Inferior parietal cortex (tissue), 1 donor: ENCODE results near the gene GSC2.

Experiments
- DNase-seq: peaks from one replicate; pipeline ENCODE4 v3.0.0-alpha.2; 2016; ENCODE audit errors: extremely low spot score

The GSC2 gene

DNA sequence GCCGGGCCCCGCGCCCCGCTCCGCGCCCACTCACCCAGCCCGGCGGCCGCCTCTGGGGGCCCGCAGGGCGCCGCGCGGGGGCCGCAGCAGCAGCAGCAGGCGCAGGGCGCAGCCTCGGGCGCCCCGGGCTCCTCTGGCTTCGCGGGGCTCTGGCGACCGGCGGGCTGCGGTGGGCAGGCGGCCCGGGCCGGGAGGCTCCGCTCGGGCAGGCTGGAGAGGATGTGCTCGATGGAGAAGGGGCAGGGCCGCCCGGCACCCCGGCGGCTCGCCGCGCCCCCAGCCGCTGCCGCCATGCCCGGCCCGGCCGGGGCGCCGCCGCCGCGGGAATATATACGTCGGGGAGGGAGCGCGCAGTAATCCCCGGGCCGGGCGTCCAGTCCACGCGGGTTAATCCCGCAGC lies at the start of gene GSC2:
Gene GSC2 (minus strand): TSS at position 302 of the 400 bp plus-strand sequence. CDS start 9 bp downstream, at position 293.
- DNase-seq = no peak

GRCh38 chr22:19199479-19199878 lies 49.4 kb upstream of the GSC2 start:
- DNase-seq = no peak

DNA sequence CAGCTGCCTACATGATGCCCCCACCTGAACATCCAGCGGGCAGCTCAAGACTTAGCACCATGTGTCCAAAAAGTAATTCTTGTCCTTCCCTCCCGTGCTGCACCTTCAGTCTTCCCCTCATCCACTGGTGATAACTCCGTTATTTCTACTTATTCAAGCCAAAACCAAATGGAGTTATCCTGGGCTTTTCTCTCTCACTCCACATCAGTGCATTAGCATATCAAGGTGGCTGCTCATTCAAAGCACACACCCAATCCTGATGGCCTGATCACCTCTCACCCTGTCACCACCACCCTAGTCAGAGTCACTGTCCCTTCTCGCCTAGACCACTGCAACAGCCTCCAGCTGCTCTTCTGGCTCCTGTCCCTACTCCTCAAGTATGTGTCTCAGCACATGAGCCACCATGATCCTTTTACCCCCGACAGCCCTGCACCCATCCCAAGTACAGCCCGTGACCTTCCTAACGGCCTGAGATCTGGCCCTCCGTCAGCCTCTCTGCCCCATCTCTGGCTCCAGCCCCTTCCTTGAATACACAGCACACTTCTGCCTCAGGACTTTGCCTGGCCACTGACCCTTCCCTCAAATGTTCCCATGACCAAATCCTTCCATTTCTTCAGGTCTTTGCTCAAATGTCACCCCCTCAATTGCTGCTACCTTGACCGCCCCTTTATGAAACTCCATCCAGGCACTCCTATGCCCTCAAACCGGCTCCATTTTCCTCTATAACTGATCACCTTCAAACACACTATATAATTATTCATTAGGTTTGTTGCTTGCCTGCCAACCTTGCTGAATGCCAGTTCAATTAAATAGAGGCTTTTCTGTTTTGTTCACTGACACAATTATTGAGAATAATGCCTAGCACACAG lies 48.1 kb upstream of the GSC2 start:
- no peak for DNase-seq

GRCh38 chr22:19196841-19197612 lies 46.9 kb upstream of the GSC2 start:
- no peak for DNase-seq

- DNase-seq = no peak
These were observed 46.0 kb upstream of the GSC2 start for GRCh38 chr22:19195796-19196731.

- no peak for DNase-seq
These were observed 44.9 kb upstream of the GSC2 start for GRCh38 chr22:19194766-19195536.

DNA sequence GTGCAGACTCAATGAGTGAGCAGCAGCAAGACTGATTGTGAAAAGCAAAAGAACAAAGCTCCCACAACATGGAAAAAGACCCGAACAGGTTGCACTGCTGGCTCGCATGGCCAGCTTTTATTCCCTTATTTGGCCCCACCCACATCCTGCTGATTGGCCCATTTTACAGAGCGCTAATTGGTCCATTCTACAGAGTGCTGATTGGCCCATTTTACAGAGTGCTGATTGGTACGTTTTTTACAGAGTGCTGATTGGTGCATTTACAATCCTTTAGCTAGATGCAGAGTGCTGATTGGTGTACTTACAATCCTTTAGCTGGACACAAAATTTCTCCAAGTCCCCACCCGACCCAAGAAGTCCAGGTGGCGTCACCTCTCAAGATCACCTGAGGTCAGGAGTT lies 43.8 kb upstream of the GSC2 start:
- no peak for DNase-seq

GRCh38 chr22:19187716-19188563 lies 37.8 kb upstream of the GSC2 start:
- no peak for DNase-seq

GRCh38 chr22:19184276-19184997 lies 34.3 kb upstream of the GSC2 start:
- no peak for DNase-seq

DNA sequence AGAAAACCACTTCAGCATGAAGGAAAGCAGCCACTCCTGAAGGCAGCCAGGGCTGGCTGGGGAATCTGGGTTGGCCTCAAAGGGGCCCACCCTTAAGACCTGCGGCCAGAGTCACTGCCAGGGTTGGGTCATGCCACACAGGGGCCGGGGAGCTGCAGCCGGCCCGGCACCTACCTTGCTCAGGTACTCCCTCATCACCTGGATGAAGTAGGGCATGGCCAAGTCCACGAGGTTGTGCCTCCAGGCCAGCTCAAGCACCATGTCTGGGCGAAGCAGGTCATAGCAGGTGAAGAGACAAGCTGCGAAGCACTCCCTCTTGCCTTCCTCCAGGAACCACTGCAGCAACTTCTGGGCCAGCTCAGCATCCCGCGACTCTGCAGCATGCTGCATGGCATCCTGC lies 33.1 kb upstream of the GSC2 start:
- no peak for DNase-seq

DNA sequence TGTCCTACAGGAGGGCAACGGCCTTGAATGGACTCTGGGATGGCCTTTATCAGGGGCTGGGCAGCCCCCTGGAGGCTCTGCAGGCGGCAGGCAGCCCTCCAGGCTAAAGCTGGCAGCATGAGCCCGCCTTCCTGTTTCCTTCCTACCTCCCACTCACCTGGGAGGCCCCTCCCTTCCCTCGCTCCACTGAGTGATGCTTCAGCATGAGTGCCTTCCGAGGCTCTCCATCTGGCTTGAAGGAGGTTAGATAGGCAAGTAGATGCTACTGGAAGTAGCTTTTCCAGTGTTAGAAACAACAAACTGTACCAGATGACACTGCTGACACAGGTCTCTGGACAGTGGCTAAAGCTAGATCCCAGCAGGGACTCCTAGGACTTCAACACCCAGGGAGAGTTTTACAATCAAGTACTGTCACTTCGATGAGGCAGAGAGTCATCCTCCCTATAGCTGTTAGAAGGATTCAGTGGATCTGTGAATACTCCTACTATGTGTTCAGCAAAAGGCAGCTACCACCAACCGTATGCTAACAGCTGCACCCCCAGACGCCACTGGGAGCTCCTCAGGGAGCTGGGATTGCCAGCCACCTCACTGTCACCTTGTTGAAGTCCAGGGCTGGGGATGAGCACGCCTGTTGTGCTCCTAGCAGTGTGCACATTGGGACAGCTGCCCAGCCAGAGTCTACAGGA lies 32.5 kb upstream of the GSC2 start:
- DNase-seq = no peak

DNA sequence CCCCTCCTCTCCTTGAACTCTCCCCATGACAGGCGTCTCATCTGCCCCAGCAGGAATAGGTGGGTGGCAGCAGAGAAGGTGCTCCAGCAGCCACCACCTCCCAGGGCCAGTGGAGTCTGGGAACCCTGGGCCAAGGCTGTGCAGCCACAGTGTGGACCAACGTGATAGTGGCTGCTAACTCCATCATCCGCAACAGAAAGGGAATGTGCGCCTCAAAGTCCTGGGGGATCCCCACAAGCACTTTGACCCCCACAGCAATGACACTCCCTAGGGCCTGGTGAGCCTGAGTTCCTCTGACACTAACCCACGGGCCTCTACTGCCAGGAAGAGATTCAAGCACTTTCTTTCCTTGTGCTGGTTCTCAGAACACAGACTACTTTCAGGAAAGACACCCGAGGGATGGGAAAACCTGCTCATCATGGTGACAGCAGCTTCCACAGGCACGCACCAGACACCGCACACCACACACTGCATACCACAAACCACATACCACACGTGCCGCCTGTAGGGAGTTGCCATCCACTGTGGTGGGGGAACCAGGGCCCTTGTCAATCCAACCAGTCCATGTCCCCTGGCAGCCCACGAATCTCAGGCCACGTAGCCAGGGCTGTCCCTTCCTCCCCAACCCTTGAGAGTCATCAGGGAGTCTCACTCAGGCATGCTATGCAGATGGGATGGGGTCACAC lies 31.8 kb upstream of the GSC2 start:
- no peak for DNase-seq

GRCh38 chr22:19180740-19181410 lies 30.8 kb upstream of the GSC2 start:
- no peak for DNase-seq

DNA sequence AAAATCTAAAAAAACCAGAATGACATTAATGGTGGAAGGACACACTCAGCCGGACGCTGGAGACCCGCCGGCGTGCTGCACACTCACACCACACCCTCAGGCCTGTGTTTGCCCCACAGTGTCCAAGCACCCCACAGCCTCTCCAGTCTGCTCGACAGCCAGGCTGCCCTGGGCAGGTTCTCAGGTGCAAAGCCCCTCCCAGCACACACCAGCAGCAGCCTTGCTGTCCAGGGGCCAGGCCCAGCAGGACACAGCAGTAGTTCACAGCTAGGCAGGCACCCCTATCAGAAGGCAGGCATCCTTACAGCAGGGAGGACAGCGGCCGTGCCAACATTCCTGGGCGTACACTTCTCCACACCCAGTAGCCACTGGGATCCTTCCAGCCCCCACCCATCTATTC lies 30.1 kb upstream of the GSC2 start:
- DNase-seq = no peak

GRCh38 chr22:19179497-19180048 lies 29.5 kb upstream of the GSC2 start:
- DNase-seq = peak; percentile 86

GRCh38 chr22:19178657-19179496 lies 28.8 kb upstream of the GSC2 start, which contains the start of gene SLC25A1:
TSS of gene SLC25A1 (minus strand) at chr22:19178736. CDS start at chr22:19178673, 63 bp downstream.
- peak; percentile 91 for DNase-seq
